MM.1S (cell line): Measurements from ENCODE around the gene GASK1B.

Experiments
- EZH2 ChIP-seq: fragments of 300-600 bp; sonication (generic); optimal IDR thresholded peaks from 2 replicates; pipeline ENCODE3; 2017; ENCODE audit warnings: low read depth, mild to moderate bottlenecking, antibody characterized with exemption, low read length, mixed read lengths
- EZH2phosphoT487 ChIP-seq: fragments of 300-600 bp; sonication (generic); IDR thresholded peaks from 2 replicates; pipeline ENCODE4 v1.6.1; 2018; ENCODE audit warnings: antibody characterized with exemption, low read length
- TF ChIP-seq, protein P1 (sequence below): fragments of 300-600 bp; sonication (generic); IDR thresholded peaks from 2 replicates; pipeline ENCODE4 v1.5.1; 2016; ENCODE audit warnings: antibody characterized with exemption, low read length, mixed read lengths

DNA sequence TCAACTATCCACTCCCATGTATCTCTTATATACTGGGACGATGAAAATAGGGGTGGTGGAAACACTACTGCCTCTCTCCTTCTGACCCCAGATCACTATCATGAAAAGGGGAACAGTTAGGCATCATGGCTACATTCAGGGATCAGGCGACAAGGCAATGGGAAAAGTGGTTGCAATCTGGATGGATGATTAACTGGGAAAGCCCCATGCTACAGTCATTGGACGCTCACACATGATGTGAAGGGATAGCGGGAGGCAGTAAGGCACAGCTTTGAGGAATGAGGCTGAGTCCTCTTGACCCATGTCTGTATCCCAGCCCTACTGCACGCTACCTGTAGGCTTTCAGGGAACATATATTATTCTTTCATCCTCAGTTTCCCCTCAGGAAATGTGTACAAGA is 10.2 kb downstream of the GASK1B start:
- TF ChIP-seq, protein P1, sequence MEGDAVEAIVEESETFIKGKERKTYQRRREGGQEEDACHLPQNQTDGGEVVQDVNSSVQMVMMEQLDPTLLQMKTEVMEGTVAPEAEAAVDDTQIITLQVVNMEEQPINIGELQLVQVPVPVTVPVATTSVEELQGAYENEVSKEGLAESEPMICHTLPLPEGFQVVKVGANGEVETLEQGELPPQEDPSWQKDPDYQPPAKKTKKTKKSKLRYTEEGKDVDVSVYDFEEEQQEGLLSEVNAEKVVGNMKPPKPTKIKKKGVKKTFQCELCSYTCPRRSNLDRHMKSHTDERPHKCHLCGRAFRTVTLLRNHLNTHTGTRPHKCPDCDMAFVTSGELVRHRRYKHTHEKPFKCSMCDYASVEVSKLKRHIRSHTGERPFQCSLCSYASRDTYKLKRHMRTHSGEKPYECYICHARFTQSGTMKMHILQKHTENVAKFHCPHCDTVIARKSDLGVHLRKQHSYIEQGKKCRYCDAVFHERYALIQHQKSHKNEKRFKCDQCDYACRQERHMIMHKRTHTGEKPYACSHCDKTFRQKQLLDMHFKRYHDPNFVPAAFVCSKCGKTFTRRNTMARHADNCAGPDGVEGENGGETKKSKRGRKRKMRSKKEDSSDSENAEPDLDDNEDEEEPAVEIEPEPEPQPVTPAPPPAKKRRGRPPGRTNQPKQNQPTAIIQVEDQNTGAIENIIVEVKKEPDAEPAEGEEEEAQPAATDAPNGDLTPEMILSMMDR, result no peak
- TF ChIP-seq EZH2, result no peak
- no peak for TF ChIP-seq EZH2phosphoT487
